Gastroesophageal sphincter (tissue), 3 donors: Measurements from ENCODE around the gene CSF2.

Source experiments
- CTCF ChIP-seq, 4 experiments: fragments of 200-600 bp in 2 of 4; fragments of 450-650 bp in 2 of 4; sonication (generic) in 1 of 4; IDR thresholded peaks; one replicate each; pipeline ENCODE4 v1.5.1; 2017 to 2019; ENCODE audit warnings: antibody characterized with exemption in 4 of 4, mild to moderate bottlenecking in 2 of 4, moderate library complexity in 2 of 4
- EP300 ChIP-seq: sonication (generic); formaldehyde crosslinking; IDR thresholded peaks from one replicate; pipeline ENCODE4 v1.6.1; 2017; ENCODE audit warnings: antibody characterized with exemption, mild to moderate bottlenecking
- POLR2A ChIP-seq, 2 donors: fragments of 450-650 bp; IDR thresholded peaks; one replicate each; pipeline ENCODE4 v1.6.1; 2017; ENCODE audit warnings: antibody characterized with exemption in 2 of 2, mild to moderate bottlenecking in 2 of 2, moderate library complexity in 1 of 2

- TF ChIP-seq POLR2A (IDR thresholded peaks at IDR 0.05): no peak
- no peak for TF ChIP-seq CTCF (IDR thresholded peaks at IDR 0.05)
- no peak for TF ChIP-seq EP300
Measured at GRCh38 chr5:132098621-132099020, 25.0 kb downstream of the CSF2 start.
